GM23338 (cell line): Measurements from ENCODE around the gene ZFP92. TPM values are rescaled to one million over a fixed set of nuclear protein-coding genes. Genes with fewer than 3 reads are reported as not detected.

Source experiments
- ATAC-seq: fragments of 200-7000 bp; cut with Tn5 transposase; 3 replicates; pipeline ENCODE4 v1.9.1; 2020
- DNase-seq: peaks from one replicate; pipeline ENCODE4 v3.0.0-alpha.2; 2015; ENCODE audit warnings: low spot score
- H2AFZ ChIP-seq: fragments of 200-600 bp; sonication (generic); 2 replicates; pipeline ENCODE4 v1.8.0; 2016; ENCODE audit warnings: antibody characterized with exemption, mild to moderate bottlenecking, moderate library complexity
- H3F3A ChIP-seq: fragments of 200-600 bp; sonication (generic); replicated peaks from 2 replicates; pipeline ENCODE4 v1.8.0; 2017; ENCODE audit warnings: antibody characterized with exemption, mixed run types, low read depth
- H3K27ac ChIP-seq: fragments of 200-600 bp; sonication (generic); 2 replicates; pipeline ENCODE4 v1.6.1; 2016; ENCODE audit warnings: low read depth
- H3K27me3 ChIP-seq: fragments of 200-600 bp; sonication (generic); 2 replicates; pipeline ENCODE4 v1.8.0; 2016; ENCODE audit warnings: mild to moderate bottlenecking, mixed run types, moderate library complexity; ENCODE audit not compliant: insufficient read depth
- H3K36me3 ChIP-seq: fragments of 200-600 bp; sonication (generic); 2 replicates; pipeline ENCODE4 v1.8.0; 2016; ENCODE audit warnings: mild to moderate bottlenecking; ENCODE audit not compliant: insufficient read depth
- H3K4me1 ChIP-seq: fragments of 200-600 bp; sonication (generic); 2 replicates; pipeline ENCODE4 v1.8.0; 2016; ENCODE audit warnings: mild to moderate bottlenecking, moderate library complexity; ENCODE audit not compliant: insufficient read depth
- H3K4me2 ChIP-seq: fragments of 200-600 bp; sonication (generic); 2 replicates; pipeline ENCODE4 v1.7.1; 2017; ENCODE audit warnings: mixed run types
- H3K4me3 ChIP-seq: fragments of 200-600 bp; sonication (generic); 2 replicates; pipeline ENCODE4 v1.6.1; 2016; ENCODE audit warnings: mixed run types
- H3K79me2 ChIP-seq: fragments of 200-600 bp; sonication (generic); replicated peaks from 2 replicates; pipeline ENCODE4 v1.8.0; 2017; ENCODE audit warnings: mild to moderate bottlenecking; ENCODE audit not compliant: insufficient read depth
- H3K9me2 ChIP-seq: fragments of 200-600 bp; sonication (generic); 2 replicates; pipeline ENCODE4 v1.8.0; 2017; ENCODE audit not compliant: insufficient read depth
- H4K20me1 ChIP-seq: fragments of 200-600 bp; sonication (generic); replicated peaks from 2 replicates; pipeline ENCODE4 v1.8.0; 2017; ENCODE audit warnings: mild to moderate bottlenecking; ENCODE audit not compliant: insufficient read depth
- H3K27ac Mint-ChIP-seq: 2 replicates; pipeline ENCODE4 v1.8.0; 2020; ENCODE audit warnings: inconsistent platforms, mild to moderate bottlenecking, moderate library complexity, mixed read lengths
- H3K27me3 Mint-ChIP-seq: 3 replicates; pipeline ENCODE4 v1.8.0; 2022; ENCODE audit warnings: low read depth, mild to moderate bottlenecking, moderate library complexity, mixed read lengths, inconsistent platforms; ENCODE audit not compliant: insufficient read depth, poor library complexity
- H3K36me3 Mint-ChIP-seq: 3 replicates; pipeline ENCODE4 v1.8.0; 2021; ENCODE audit warnings: low read depth, mild to moderate bottlenecking, inconsistent platforms, moderate library complexity, mixed read lengths
- H3K4me1 Mint-ChIP-seq: 3 replicates; pipeline ENCODE4 v1.8.0; 2020; ENCODE audit warnings: mild to moderate bottlenecking, inconsistent platforms, mixed read lengths
- H3K4me3 Mint-ChIP-seq: 3 replicates; pipeline ENCODE4 v1.8.0; 2021; ENCODE audit warnings: moderate library complexity, mild to moderate bottlenecking, inconsistent platforms, mixed read lengths
- H3K9me3 Mint-ChIP-seq: 3 replicates; pipeline ENCODE4 v1.8.0; 2020; ENCODE audit warnings: moderate library complexity, mild to moderate bottlenecking, inconsistent platforms, mixed read lengths
- CTCF ChIP-seq, 2 experiments: fragments of 200-600 bp in 1 of 2; sonication (generic) in 1 of 2; conservative IDR thresholded peaks; 2 replicates each; pipeline versions ENCODE4 v1.5.1 to v1.6.1; 2016 to 2017; ENCODE audit warnings: antibody characterized with exemption in 2 of 2, low read depth in 2 of 2, mild to moderate bottlenecking in 2 of 2, moderate library complexity in 1 of 2
- EZH2 ChIP-seq: fragments of 200-600 bp; sonication (generic); IDR thresholded peaks from one replicate; pipeline ENCODE4 v1.8.0; 2017; ENCODE audit warnings: antibody characterized with exemption, mild to moderate bottlenecking, low read depth; ENCODE audit not compliant: unreplicated experiment
- JUNB ChIP-seq: IDR thresholded peaks from one replicate; pipeline ENCODE4 v1.6.1; 2016; ENCODE audit warnings: antibody characterized with exemption; ENCODE audit not compliant: unreplicated experiment
- POLR2AphosphoS5 ChIP-seq: IDR thresholded peaks from 2 replicates; pipeline ENCODE4 v1.6.1; 2016; ENCODE audit warnings: antibody characterized with exemption, low read depth
- ZNF114 ChIP-seq: fragments of 250-450 bp; sonication (Bioruptor Pico); IDR thresholded peaks from 2 replicates; pipeline ENCODE4 v1.5.0; 2020; ENCODE audit warnings: mild to moderate bottlenecking, moderate library complexity
- ZNF462 ChIP-seq: fragments of 250-450 bp; sonication (Bioruptor Pico); IDR thresholded peaks from 2 replicates; pipeline ENCODE4 v1.5.0; 2020; ENCODE audit warnings: mild to moderate bottlenecking, moderate library complexity
- polyA plus RNA-seq: library from polyadenylated mRNA; unstranded; fragments of >200 nt; fragmentation: Nextera tagmentation; extraction: Ambion mirVana; gene quantifications from 2 replicates; pipeline ENCODE4 v1.2.1, GENCODE V29; 2016
- total RNA-seq: library from RNA; depleted of rRNA; stranded (reverse); fragments of >200 nt; shearing (Covaris generic); gene quantifications from 2 replicates; pipeline ENCODE4 v1.2.3, GENCODE V29; 2014

ZFP92 gene
- total and polyA plus RNA-seq, 2 experiments from 2014 or later, result 0.05 to 0.52 TPM

DNA sequence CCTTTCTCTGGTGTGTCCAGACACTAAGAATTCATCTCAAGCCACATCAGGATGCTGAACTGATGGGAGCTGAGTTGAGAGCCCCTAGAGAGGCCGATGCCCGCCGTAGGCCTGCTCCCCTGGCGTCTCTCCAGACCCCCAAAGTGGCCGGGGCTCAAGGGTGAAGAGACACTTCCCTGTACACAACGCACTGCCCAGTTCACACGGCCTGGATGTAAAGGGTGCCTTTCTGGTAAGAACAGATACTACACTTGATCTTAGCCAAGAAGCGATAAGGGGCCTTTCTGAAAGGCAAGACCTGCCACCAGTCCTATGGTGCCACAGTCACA is 39.6 kb downstream of the ZFP92 start:
- Histone ChIP-seq H3K79me2 (no peaks in the 10 kb centered on the region), H3K27me3 (no peaks in the 10 kb centered on the region), H3K27ac (no peak overlapping the region), H3K4me1 (no peaks in the 10 kb centered on the region), H4K20me1 (no peaks in the 10 kb centered on the region), H2AFZ (no peak overlapping the region), H3K9me2 (no peaks in the 10 kb centered on the region), H3F3A (no peaks in the 10 kb centered on the region), H3K4me3 (no peak overlapping the region), H3K4me2 (no peak overlapping the region), H3K36me3 (no peaks in the 10 kb centered on the region)
- no peak for TF ChIP-seq ZNF114 (CRISPR knock-in tag)
- TF ChIP-seq ZNF462 (CRISPR knock-in tag), result no peak
- TF ChIP-seq POLR2AphosphoS5, result no peak
- TF ChIP-seq EZH2, result no peak
- TF ChIP-seq JUNB, result no peak
- no peak for TF ChIP-seq CTCF (conservative IDR thresholded peaks at IDR 0.05; ENCODE audit: low read depth in 2 of 2)
- Mint-ChIP-seq H3K4me3 (no peak overlapping the region), H3K27me3 (peaks cover 1% of the 10 kb centered on the region), H3K36me3 (no peaks in the 10 kb centered on the region), H3K27ac (no peak overlapping the region), H3K9me3 (no peaks in the 10 kb centered on the region), H3K4me1 (no peaks in the 10 kb centered on the region)
- ATAC-seq (no peak), DNase-seq (no peak)
